ENCODE data around the gene MTF2.
"Not testable (repeated sequence)": the region's sequence is repeated elsewhere in the genome, so short reads cannot be mapped to it uniquely, and the experiment has no call there.

DNA sequence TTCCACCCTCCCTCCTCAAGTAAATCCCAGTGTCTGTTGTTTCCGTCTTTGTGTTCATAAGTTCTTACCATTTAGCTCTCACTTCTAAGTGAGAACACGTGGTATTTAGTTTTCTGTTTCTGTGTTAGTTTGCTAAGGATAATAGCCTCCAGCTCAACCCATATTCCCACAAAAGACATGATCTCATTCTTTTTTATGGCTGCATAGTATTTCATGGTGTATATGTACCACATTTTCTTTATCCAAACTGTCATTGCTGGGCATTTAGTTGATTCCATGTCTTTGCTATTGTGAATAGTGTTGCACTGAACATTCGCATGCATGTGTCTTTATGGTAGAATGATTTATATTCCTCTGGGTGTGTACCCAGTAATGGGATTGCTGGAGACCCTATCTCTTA, 95.6 kb downstream of the MTF2 start:
- TF ChIP-seq EP300, POLR2A (IDR thresholded peaks at IDR 0.05): not testable (repeated sequence)
- TF ChIP-seq, protein P1, sequence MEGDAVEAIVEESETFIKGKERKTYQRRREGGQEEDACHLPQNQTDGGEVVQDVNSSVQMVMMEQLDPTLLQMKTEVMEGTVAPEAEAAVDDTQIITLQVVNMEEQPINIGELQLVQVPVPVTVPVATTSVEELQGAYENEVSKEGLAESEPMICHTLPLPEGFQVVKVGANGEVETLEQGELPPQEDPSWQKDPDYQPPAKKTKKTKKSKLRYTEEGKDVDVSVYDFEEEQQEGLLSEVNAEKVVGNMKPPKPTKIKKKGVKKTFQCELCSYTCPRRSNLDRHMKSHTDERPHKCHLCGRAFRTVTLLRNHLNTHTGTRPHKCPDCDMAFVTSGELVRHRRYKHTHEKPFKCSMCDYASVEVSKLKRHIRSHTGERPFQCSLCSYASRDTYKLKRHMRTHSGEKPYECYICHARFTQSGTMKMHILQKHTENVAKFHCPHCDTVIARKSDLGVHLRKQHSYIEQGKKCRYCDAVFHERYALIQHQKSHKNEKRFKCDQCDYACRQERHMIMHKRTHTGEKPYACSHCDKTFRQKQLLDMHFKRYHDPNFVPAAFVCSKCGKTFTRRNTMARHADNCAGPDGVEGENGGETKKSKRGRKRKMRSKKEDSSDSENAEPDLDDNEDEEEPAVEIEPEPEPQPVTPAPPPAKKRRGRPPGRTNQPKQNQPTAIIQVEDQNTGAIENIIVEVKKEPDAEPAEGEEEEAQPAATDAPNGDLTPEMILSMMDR (IDR thresholded peaks at IDR 0.05), result not testable (repeated sequence)

All from tibial nerve (tissue), 4 donors.